GM19099 (cell line): ENCODE results near the gene ERC2.

Experiments used
- POLR2A ChIP-seq: IDR thresholded peaks from 3 replicates; pipeline ENCODE4 v1.6.1; 2011; ENCODE audit warnings: low read depth; ENCODE audit not compliant: insufficient read length; ENCODE audit errors: extremely low read depth

Gene ERC2

DNA sequence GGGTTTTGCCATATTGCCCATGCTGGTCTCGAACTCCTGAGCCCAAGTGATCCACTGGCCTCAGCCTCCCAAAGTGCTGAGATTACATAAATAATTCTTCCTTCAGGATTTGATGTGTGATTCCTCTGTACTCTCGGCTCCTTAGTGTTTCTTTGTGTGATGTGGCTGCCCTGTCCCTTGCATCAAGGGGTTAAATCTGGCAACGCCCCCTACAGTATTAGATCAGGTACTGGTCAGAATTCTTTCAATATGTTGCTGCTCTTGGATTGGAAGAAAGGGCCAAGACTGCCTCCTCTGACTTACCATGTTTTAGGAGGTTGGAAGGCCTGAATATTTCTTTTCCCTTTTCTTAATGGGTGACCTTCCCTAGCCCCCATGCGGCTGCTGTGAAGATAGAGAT, 590.6 kb downstream of the ERC2 start:
- TF ChIP-seq POLR2A, result no peak

DNA sequence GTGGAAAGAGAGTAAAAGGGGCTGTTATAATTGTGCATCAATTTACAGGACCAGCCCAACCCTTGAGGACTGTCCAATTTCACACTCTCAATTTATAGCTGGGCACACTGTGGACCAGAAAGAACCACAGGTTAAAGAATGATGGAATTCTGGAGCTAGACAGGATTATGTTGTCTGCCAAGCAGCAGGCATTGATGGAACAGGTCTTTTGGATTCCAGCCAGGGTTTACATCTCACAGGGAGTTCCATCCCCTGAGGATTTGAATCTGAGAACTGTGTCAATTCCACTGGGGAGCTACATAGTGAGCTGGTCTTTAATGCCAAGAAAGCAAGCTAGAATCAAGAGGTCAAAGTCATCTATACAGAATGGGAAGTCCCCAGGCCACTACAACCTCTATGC, 591.7 kb downstream of the ERC2 start:
- no peak for TF ChIP-seq POLR2A

DNA sequence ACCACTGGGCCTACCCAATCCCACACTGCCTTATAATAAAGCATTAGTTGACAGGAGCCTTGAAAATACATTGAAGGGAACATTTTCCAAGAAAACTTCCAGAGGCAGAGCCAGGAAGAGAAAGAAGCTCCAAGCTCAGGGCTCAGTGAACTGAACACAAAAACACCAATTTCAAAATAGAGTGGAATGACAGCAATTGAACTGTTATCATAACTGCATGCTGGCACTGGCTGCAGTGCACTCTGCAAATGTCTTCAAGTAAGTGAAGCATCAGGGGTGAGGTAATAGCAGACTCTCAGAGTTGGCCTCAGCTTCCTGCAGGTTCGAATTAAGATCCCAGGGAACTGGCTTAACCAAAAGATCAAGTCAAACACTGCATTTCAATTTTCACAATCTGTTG, 593.2 kb downstream of the ERC2 start:
- no peak for TF ChIP-seq POLR2A

DNA sequence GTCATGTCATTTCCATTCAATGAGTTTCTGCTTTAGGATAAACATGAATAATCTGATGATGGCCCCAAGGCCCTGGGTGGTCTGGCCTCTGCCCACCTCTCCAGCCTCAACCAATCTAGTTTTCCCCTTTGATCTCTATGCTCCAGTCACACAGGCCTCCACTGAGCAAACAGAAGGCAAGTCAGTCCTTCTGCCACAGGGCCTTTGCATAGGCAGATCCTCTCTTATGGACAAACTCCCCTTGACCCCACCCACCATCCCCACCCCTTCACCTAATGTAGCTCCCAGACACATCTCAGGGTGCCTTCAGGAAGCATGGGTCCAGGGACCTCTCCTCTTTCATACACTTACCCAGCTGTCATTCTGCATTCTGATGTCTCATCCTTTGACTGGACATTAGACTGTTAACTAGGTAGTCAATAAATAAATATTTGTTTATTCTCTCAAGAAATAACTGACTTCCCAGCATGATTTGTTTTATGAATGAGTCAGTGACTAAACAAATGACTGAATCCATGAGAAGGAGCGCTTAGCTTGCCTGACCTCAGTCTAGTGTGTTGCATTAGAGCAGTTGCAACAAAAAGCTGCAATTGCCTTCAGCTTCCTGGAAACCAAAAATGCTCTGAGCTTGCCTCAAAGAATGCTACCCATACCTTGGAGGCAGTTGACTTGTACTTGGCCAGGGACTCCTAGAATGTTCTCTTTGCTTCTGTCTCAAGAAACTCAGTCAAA, 594.6 kb downstream of the ERC2 start:
- TF ChIP-seq POLR2A, result no peak

DNA sequence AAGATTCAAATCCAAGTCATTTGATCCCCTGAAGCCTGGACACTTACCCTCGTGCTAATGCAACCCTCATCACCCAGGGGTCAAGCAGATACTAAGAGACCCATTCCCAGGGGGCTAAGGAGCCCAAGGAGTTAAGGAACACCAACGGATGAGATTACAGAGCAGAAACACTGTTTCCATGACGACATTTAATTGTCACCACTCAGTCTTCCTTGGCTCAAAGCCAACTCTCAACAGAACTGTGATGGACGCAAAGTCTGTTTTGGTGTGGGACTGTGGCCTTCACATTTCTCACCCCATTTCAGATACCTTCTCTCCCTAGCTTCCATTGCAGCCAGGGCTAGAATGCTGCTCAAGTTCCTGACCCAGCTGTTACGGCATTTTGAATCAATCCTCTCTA, 597.7 kb downstream of the ERC2 start:
- TF ChIP-seq POLR2A, result no peak

GRCh38 chr3:55868347-55868746, 599.9 kb downstream of the ERC2 start:
- TF ChIP-seq POLR2A, result no peak

- no peak for TF ChIP-seq POLR2A
Observed at GRCh38 chr3:55863028-55863427, 605.2 kb downstream of the ERC2 start.

- TF ChIP-seq POLR2A, result no peak
Observed at GRCh38 chr3:55860049-55860721, 608.1 kb downstream of the ERC2 start.

DNA sequence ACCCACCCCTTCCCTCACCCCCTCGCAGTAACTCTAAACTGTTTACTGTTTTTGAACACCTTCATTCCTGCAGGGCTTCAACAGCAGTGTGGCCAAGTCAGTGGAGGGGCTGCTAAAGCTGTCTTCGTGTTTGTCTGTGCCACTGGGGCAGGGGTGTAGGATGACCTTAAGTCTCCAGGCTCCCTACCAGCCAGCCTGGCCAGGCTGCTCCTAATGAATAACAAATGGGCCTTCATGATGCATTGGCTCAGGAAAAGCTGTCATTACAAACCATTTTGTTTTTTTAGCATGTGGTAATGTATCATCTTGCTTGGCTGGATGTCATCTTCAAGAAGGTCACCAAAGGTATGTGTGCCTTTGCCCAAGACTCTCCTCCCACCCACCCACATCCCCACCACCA, 609.0 kb downstream of the ERC2 start:
- no peak for TF ChIP-seq POLR2A

DNA sequence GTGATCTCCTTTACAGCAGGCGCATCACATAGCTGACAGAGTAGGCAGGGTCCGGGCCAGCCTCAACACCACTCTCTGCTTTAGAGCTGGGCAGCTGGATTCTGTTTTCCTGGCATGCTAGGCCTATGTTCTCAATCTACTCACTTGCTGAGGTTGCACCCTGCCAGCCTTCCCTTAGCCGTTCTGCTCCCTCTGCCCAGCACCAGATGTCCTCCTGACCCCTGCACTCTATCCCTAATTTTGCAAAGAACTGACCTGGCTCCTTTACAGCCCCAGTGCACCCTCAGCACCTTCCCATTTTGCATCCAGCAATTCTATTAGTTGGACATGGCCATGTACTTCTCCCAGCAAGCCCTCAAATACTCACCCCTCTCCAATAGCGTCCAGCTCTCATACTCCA, 609.5 kb downstream of the ERC2 start:
- no peak for TF ChIP-seq POLR2A

DNA sequence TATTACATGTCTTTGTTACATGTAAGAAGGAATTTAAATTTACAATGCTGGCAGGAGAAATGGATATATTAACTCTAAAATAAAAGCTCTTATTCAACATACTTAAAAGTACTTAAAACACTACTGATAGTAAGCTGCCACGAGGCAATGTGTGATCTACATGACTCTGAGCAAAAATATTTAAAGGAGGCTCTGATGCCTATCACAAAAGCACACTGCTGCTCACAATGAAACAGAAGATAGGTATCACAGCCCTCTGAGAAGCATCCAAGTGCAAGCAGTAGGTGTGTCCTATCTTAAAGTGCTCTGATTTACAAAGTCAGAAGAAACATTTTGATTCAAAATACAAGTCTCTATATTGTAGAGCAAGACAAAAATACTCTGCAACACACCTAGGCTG, 610.0 kb downstream of the ERC2 start:
- TF ChIP-seq POLR2A, result no peak

DNA sequence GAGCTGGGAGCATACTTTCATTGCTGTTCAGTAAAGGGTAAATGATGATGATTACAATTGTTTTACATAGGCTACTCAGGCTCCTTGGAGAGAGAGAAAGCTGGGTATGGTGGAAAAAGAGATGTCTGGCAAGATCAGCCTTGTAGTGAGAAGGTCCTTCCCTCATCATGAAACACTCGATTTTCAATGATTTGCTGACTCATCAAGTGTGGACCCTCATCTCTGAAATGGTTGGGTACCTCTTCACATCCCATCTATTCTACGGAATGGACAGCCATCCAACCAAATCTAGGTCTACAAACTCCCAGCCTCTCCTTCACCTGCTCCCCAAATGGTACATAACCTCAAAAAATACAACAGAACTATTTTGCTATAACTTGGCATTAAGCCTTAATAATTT, 610.6 kb downstream of the ERC2 start:
- no peak for TF ChIP-seq POLR2A

GRCh38 chr3:55855311-55855710, 613.0 kb downstream of the ERC2 start:
- TF ChIP-seq POLR2A, result no peak

DNA sequence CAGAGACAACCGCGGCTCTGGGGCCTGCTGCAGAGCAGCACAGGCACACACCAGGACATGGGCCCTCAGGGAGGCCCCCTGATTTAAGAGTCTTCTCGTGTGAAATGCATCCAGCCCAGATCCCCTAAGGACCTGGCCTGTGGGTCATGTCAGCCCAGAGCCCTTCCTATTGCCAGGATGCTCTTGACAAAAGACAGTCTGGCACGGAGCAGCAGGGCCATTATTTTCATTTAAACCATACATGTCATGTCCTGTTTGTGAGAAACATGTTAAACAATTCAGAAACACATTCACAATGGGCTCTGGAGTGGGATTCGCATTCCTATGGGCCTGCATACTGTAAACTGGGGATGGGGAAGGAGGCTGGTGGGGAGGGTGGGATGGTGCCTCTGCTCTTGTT, 613.8 kb downstream of the ERC2 start:
- no peak for TF ChIP-seq POLR2A

DNA sequence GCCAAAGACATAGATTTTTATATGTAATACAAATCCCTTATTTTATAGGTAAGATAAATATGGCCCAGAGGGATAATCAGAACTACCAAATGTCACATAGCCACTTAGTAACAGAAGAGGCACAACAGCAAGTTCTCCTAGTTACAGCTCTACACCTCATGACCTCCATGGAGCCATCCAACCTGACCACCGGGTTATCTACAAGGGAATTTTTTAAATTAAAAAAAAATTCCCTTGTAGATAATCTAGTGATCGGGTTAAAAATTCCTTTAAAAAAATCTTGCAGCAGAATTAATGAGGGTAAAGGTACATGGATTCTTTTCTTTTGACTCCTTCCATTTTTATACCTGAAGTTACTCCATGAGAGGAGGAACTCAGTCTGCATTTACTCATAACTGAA, 615.9 kb downstream of the ERC2 start:
- TF ChIP-seq POLR2A, result no peak

- TF ChIP-seq POLR2A, result no peak
Observed at GRCh38 chr3:55842204-55842603, 626.1 kb downstream of the ERC2 start.

- no peak for TF ChIP-seq POLR2A
Observed at GRCh38 chr3:55828712-55829111, 639.6 kb downstream of the ERC2 start.

DNA sequence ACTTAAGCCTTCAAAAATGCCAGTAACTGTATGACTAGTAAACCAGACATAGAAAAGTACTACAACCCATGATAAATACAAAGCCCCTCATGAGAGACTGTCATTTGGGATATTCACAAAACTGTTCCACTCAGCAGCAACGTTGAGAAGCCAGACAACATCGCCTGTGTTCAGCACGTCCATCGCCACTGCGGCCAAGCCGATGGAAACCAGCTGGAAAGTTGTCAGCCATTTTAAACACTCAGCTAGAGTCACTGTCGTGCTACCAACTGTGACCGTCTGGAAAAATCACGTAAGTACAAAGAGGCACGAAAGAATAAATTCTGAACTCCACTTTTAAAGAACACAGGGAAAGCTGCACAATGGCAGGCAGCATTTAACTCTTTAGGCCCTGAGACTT, 640.5 kb downstream of the ERC2 start:
- TF ChIP-seq POLR2A, result no peak
